Uterus (tissue), 4 donors: Measurements from ENCODE around the gene MKRN1. TPM values are rescaled to one million over a fixed set of nuclear protein-coding genes. Genes with fewer than 3 reads are reported as not detected.

Experiments
- DNase-seq, 2 donors: peaks; one replicate each; pipeline ENCODE4 v3.0.0-alpha.2; 2019 to 2020
- H3K27ac ChIP-seq, 2 donors: fragments of 200-600 bp; sonication (generic); 1 replicate in 1 of 2; 2 replicates in 1 of 2; pipeline ENCODE4 v1.5.1; 2016 to 2018
- H3K27me3 ChIP-seq, 2 donors: fragments of 200-600 bp; sonication (generic); one replicate each; pipeline ENCODE4 v1.5.1; 2018 to 2019; ENCODE audit warnings: control low read depth in 1 of 2
- H3K36me3 ChIP-seq, 2 donors: fragments of 200-600 bp; sonication (generic); one replicate each; pipeline ENCODE4 v1.5.1; 2019; ENCODE audit warnings: control low read depth in 1 of 2
- H3K4me1 ChIP-seq, 2 donors: fragments of 200-600 bp; sonication (generic); one replicate each; pipeline ENCODE4 v1.5.1; 2018 to 2019; ENCODE audit warnings: control low read depth in 1 of 2
- H3K4me3 ChIP-seq, 2 donors: fragments of 200-600 bp; sonication (generic); 1 replicate in 1 of 2; 2 replicates in 1 of 2; pipeline ENCODE4 v1.5.1; 2018 to 2019; ENCODE audit warnings: mild to moderate bottlenecking in 1 of 2
- H3K9me3 ChIP-seq, 2 donors: fragments of 200-600 bp; sonication (generic); one replicate each; pipeline ENCODE4 v1.5.1; 2019; ENCODE audit warnings: control low read depth in 1 of 2
- CTCF ChIP-seq, 4 experiments: fragments of 200-600 bp in 2 of 4; fragments of 450-650 bp in 2 of 4; sonication (generic) in 2 of 4; IDR thresholded peaks; one replicate each; pipeline ENCODE4 v1.5.1; 2016 to 2019; ENCODE audit warnings: antibody characterized with exemption in 4 of 4, mild to moderate bottlenecking in 2 of 4, moderate library complexity in 1 of 4
- POLR2A ChIP-seq, 2 donors: fragments of 450-650 bp; IDR thresholded peaks; one replicate each; pipeline ENCODE4 v1.6.1; 2016; ENCODE audit warnings: antibody characterized with exemption in 2 of 2, mild to moderate bottlenecking in 1 of 2, moderate library complexity in 1 of 2
- intact Hi-C: fragments of 100-400 bp; cut with DNase I; formaldehyde crosslinking; loops from one replicate; pipeline ENCODE4 v1.15.1; 2023; ENCODE audit warnings: low total_unique reads
- total RNA-seq, 4 donors: library from RNA; depleted of rRNA in 3 of 4; stranded (reverse); fragments of >200 nt in 3 of 4; gene quantifications; one replicate each; pipeline versions ENCODE4 v1.1.0 to v1.2.4, GENCODE V29; 2014 to 2023
- donor health status: DM: yes; HTN: yes; CAD: no.

The MKRN1 gene
- total RNA-seq, 4 donors from 2014 or later: 11.0 to 81.6 (median 54.4) TPM

- DNase-seq: no peak
- H3K4me1 ChIP-seq: no peaks in the 10 kb centered on the region
- no peak for TF ChIP-seq CTCF (IDR thresholded peaks at IDR 0.05)
- TF ChIP-seq POLR2A (IDR thresholded peaks at IDR 0.05): no peak
- H3K36me3 ChIP-seq: no peaks in the 10 kb centered on the region
- H3K4me3 ChIP-seq: no peak overlapping the region
- intact Hi-C loops: no loop called here
- H3K9me3 ChIP-seq: no peaks in the 10 kb centered on the region
- no peak overlapping the region for H3K27ac ChIP-seq
- H3K27me3 ChIP-seq: no peaks in the 10 kb centered on the region
These were observed 5.2 kb upstream of the MKRN1 start for GRCh38 chr7:140484479-140484878.

- Histone ChIP-seq H3K9me3 (no peaks in the 10 kb centered on the region), H3K27me3 (no peaks in the 10 kb centered on the region), H3K36me3 (no peaks in the 10 kb centered on the region), H3K4me3 (peak overlapping the region; percentile 74 to 93), H3K4me1 (no peaks in the 10 kb centered on the region), H3K27ac (peak overlapping the region; percentile 81 to 82)
- no peak for DNase-seq
- TF ChIP-seq POLR2A (IDR thresholded peaks at IDR 0.05) (no peak), CTCF (IDR thresholded peaks at IDR 0.05) (no peak)
- intact Hi-C loops: no loop called here
These were observed 407 bp upstream of the MKRN1 start for GRCh38 chr7:140479739-140480084.

GRCh38 chr7:140478246-140479061, 851 bp downstream of the MKRN1 start:
- no peak for TF ChIP-seq CTCF (IDR thresholded peaks at IDR 0.05)
- TF ChIP-seq POLR2A (IDR thresholded peaks at IDR 0.05): no peak
- Histone ChIP-seq H3K9me3 (no peaks in the 10 kb centered on the region), H3K36me3 (no peaks in the 10 kb centered on the region), H3K27me3 (no peaks in the 10 kb centered on the region), H3K4me3 (peak overlapping the region; percentile 74 to 93), H3K4me1 (no peaks in the 10 kb centered on the region), H3K27ac (peak overlapping the region; percentile 81 to 82)
- intact Hi-C loops: no loop called here
- DNase-seq: peak; percentile 38 to 43

GRCh38 chr7:140476698-140477261, 2.5 kb downstream of the MKRN1 start:
- Histone ChIP-seq H3K4me1 (no peaks in the 10 kb centered on the region), H3K4me3 (no peak overlapping the region), H3K27ac (no peak overlapping the region), H3K36me3 (no peaks in the 10 kb centered on the region), H3K27me3 (no peaks in the 10 kb centered on the region), H3K9me3 (no peaks in the 10 kb centered on the region)
- intact Hi-C loops: no loop called here
- no peak for DNase-seq
- no peak for TF ChIP-seq CTCF (IDR thresholded peaks at IDR 0.05)
- no peak for TF ChIP-seq POLR2A (IDR thresholded peaks at IDR 0.05)

GRCh38 chr7:140475747-140476333, 3.5 kb downstream of the MKRN1 start:
- Histone ChIP-seq H3K4me3 (no peak overlapping the region), H3K27ac (no peak overlapping the region), H3K4me1 (no peaks in the 10 kb centered on the region), H3K27me3 (no peaks in the 10 kb centered on the region), H3K36me3 (no peaks in the 10 kb centered on the region), H3K9me3 (no peaks in the 10 kb centered on the region)
- intact Hi-C loops: no loop called here
- no peak for TF ChIP-seq POLR2A (IDR thresholded peaks at IDR 0.05)
- TF ChIP-seq CTCF (IDR thresholded peaks at IDR 0.05): peak; percentile 43 to 57 (median 54)
- peak in 1 of 2 donors; percentile 40 for DNase-seq
